ENCODE results near the gene TMEM154. TPM values are rescaled to one million over a fixed set of nuclear protein-coding genes. Genes with fewer than 3 reads are reported as not detected.
A peak's percentile ranks its signal among the peaks of the same experiment; 100 is the strongest.

Gene TMEM154
- total RNA-seq, 4 donors from 2014 or later, result 1.8 to 5.4 (median 3.9) TPM

GRCh38 chr4:152634110-152634760, 45.6 kb downstream of the TMEM154 start:
- intact Hi-C loops (cut with DNase I; ENCODE audit: low total_unique reads) (no loop called here), in situ Hi-C loops (cut with MboI; ENCODE audit: low pct_ligation_motif_present in 1 of 4, low pct_unique_long_range_greater_than_20kb in 1 of 4, low sequenced_read_pairs in 3 of 4) (loop anchor here (10.0 to 25.0 kb wide), 2 partner anchors 129 to 147 kb away; no protein-coding TSS in a partner anchor)
- H3K9me3 ChIP-seq, result no peaks in the 10 kb centered on the region
- H3K27me3 ChIP-seq, result no peaks in the 10 kb centered on the region
- TF ChIP-seq EP300 (IDR thresholded peaks at IDR 0.05; ENCODE audit: low read depth), result no peak
- no peak for TF ChIP-seq POLR2AphosphoS5 (IDR thresholded peaks at IDR 0.05)
- TF ChIP-seq POLR2A (IDR thresholded peaks at IDR 0.05), result no peak
- no peak for TF ChIP-seq CTCF (IDR thresholded peaks at IDR 0.05)
- WGBS, 2 donors (ENCODE audit: low coverage in 1 of 2), result 68 to 71% methylated on average over 4 of the region's 4 CpGs
- DNase-seq, result no peak
- no peak overlapping the region for H3K27ac ChIP-seq
- H3K4me3 ChIP-seq, result no peak overlapping the region
- H3K4me1 ChIP-seq, result peaks cover 0 to 4% (median 0%) of the 10 kb centered on the region in 4 donors
- no peaks in the 10 kb centered on the region for H3K36me3 ChIP-seq

DNA sequence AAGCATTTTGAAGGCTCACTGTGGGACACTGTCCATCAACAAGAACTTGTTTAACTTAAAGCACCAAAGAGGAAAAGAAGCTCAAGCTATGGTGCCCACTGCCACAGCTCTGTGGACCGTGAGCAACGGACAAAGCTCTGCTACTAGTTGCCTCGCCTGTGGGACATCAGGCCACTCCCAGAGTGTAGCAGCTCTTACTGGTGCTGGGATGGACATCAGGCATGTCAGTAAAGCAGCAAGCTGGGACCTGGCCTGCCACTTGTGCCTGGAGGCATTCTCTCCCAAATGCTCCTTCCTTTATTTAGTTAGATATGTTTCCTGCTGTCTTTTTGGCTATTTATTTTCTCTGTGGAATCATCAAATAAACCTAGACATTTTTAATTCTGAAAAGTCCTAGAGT, 46.7 kb downstream of the TMEM154 start:
- 0 to 57% methylated on average over 1 to 3 of the region's 3 CpGs for WGBS, 2 donors (ENCODE audit: low coverage in 1 of 2)
- no peaks in the 10 kb centered on the region for H3K27me3 ChIP-seq
- in situ Hi-C loops (cut with MboI; ENCODE audit: low pct_ligation_motif_present in 1 of 4, low pct_unique_long_range_greater_than_20kb in 1 of 4, low sequenced_read_pairs in 3 of 4), result loop anchor here (10.0 to 25.0 kb wide), 2 partner anchors 128 to 146 kb away; no protein-coding TSS in a partner anchor
- peaks cover 0 to 4% (median 0%) of the 10 kb centered on the region in 4 donors for H3K4me1 ChIP-seq
- H3K27ac ChIP-seq, result no peak overlapping the region
- intact Hi-C loops (cut with DNase I; ENCODE audit: low total_unique reads), result no loop called here
- no peaks in the 10 kb centered on the region for H3K36me3 ChIP-seq
- H3K9me3 ChIP-seq, result no peaks in the 10 kb centered on the region
- TF ChIP-seq CTCF (IDR thresholded peaks at IDR 0.05) (no peak), POLR2AphosphoS5 (IDR thresholded peaks at IDR 0.05) (no peak), POLR2A (IDR thresholded peaks at IDR 0.05) (no peak), EP300 (IDR thresholded peaks at IDR 0.05; ENCODE audit: low read depth) (no peak)
- peak; percentile 18 for DNase-seq
- H3K4me3 ChIP-seq, result no peak overlapping the region

- DNase-seq, result no peak
- H3K27me3 ChIP-seq, result no peaks in the 10 kb centered on the region
- H3K4me3 ChIP-seq, result no peak overlapping the region
- H3K27ac ChIP-seq, result no peak overlapping the region
- no peaks in the 10 kb centered on the region for H3K36me3 ChIP-seq
- peaks cover 0 to 4% (median 0%) of the 10 kb centered on the region in 4 donors for H3K4me1 ChIP-seq
- in situ Hi-C loops (cut with MboI; ENCODE audit: low pct_ligation_motif_present in 1 of 4, low pct_unique_long_range_greater_than_20kb in 1 of 4, low sequenced_read_pairs in 3 of 4), result loop anchor here (10.0 to 25.0 kb wide), 2 partner anchors 126 to 143 kb away; no protein-coding TSS in a partner anchor
- intact Hi-C loops (cut with DNase I; ENCODE audit: low total_unique reads), result no loop called here
- no peak for TF ChIP-seq EP300 (IDR thresholded peaks at IDR 0.05; ENCODE audit: low read depth)
- no peak for TF ChIP-seq POLR2AphosphoS5 (IDR thresholded peaks at IDR 0.05)
- no peak for TF ChIP-seq POLR2A (IDR thresholded peaks at IDR 0.05)
- no peak for TF ChIP-seq CTCF (IDR thresholded peaks at IDR 0.05)
- WGBS, 2 donors (ENCODE audit: low coverage in 1 of 2), result 73% methylated on average over 1 of the region's 1 CpG; no CpG with 5 or more reads in 1 of the 2 donors
- no peaks in the 10 kb centered on the region for H3K9me3 ChIP-seq
Measured at GRCh38 chr4:152630324-152630723, 49.5 kb downstream of the TMEM154 start.

DNA sequence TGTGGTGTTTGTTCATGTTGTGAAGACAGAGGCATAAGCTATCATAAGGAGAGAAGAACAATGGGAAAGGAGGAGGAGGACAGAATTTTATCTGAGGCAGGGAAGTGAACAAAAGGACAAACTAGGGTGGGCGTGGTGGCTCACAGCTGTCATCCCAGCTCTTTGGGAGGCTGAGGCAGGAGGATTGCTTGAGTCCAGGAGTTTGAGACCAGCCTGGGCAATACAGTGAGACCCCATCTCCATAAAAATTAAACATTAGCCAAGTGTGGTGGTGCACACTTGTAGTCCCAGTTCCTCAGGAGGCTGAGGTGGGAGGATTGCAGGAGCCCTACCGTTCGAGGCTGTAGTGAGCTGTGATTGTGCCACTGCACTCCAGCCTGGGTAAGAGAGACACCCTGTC, 49.9 kb downstream of the TMEM154 start:
- no peaks in the 10 kb centered on the region for H3K27me3 ChIP-seq
- WGBS, 2 donors (ENCODE audit: low coverage in 1 of 2), result 97% methylated on average over 3 of the region's 3 CpGs; no CpG with 5 or more reads in 1 of the 2 donors
- H3K4me3 ChIP-seq, result no peak overlapping the region
- in situ Hi-C loops (cut with MboI; ENCODE audit: low pct_ligation_motif_present in 1 of 4, low pct_unique_long_range_greater_than_20kb in 1 of 4, low sequenced_read_pairs in 3 of 4) (loop anchor here (10.0 to 25.0 kb wide), 2 partner anchors 125 to 143 kb away; no protein-coding TSS in a partner anchor), intact Hi-C loops (cut with DNase I; ENCODE audit: low total_unique reads) (no loop called here)
- H3K27ac ChIP-seq, result no peak overlapping the region
- TF ChIP-seq CTCF (IDR thresholded peaks at IDR 0.05) (no peak), POLR2AphosphoS5 (IDR thresholded peaks at IDR 0.05) (no peak), POLR2A (IDR thresholded peaks at IDR 0.05) (no peak), EP300 (IDR thresholded peaks at IDR 0.05; ENCODE audit: low read depth) (no peak)
- no peak for DNase-seq
- peaks cover 0 to 4% (median 0%) of the 10 kb centered on the region in 4 donors for H3K4me1 ChIP-seq
- no peaks in the 10 kb centered on the region for H3K36me3 ChIP-seq
- H3K9me3 ChIP-seq, result no peaks in the 10 kb centered on the region

Measured in transverse colon (tissue), 4 donors.